Epithelial cell of alveolus of lung (primary cell): Measurements from ENCODE around the gene KCNE4. TPM values are rescaled to one million over a fixed set of nuclear protein-coding genes. Genes with fewer than 3 reads are reported as not detected.

Source experiments
- total RNA-seq: library from RNA; depleted of rRNA; stranded (reverse); fragments of >200 nt; gene quantifications from 2 replicates; pipeline ENCODE4 v1.2.1, GENCODE V29; 2015

The KCNE4 gene
- 5.0 and 13.6 TPM in 2 replicates for total RNA-seq

GRCh38 chr2:223051693-223052289 lies at the start of gene KCNE4:
Gene KCNE4, plus strand, starts transcription at chr2:223052190. Its CDS starts 641 bp downstream, at chr2:223052831.

Other genes starting within 250 kb of the KCNE4 start
- 79.4 and 180 TPM in 2 replicates for gene ACSL3, start 191.2 kb upstream of the KCNE4 start, total RNA-seq